Activated CD8-positive, alpha-beta memory T cell treated with anti-CD3 and anti-CD28 coated beads for 36 hours (primary cell): ENCODE measurements around the gene NUP160. TPM values are rescaled to one million over a fixed set of nuclear protein-coding genes. Genes with fewer than 3 reads are reported as not detected.
"Not testable (repeated sequence)": the region's sequence is repeated elsewhere in the genome, so short reads cannot be mapped to it uniquely, and the experiment has no call there.

ENCODE experiments used
- CTCF ChIA-PET: fragments of 350-600 bp; sonication (Branson Sonifier 250); formaldehyde crosslinking; loops from one replicate; lab custom pipeline; 2021; ENCODE audit warnings: antibody characterized with exemption; lab: Charles Lee
- POLR2A ChIA-PET: fragments of 350-600 bp; sonication (Branson Sonifier 250); formaldehyde crosslinking; loops from one replicate; lab custom pipeline; 2021; ENCODE audit warnings: antibody characterized with exemption; lab: Charles Lee
- total RNA-seq, 2 experiments: library from RNA; stranded (reverse); gene quantifications; one replicate each; pipeline ENCODE4 v1.2.3, GENCODE V29; 2021

NUP160 gene
- 10 to 100 TPM; 73.4 to 77.7 TPM for total RNA-seq

DNA sequence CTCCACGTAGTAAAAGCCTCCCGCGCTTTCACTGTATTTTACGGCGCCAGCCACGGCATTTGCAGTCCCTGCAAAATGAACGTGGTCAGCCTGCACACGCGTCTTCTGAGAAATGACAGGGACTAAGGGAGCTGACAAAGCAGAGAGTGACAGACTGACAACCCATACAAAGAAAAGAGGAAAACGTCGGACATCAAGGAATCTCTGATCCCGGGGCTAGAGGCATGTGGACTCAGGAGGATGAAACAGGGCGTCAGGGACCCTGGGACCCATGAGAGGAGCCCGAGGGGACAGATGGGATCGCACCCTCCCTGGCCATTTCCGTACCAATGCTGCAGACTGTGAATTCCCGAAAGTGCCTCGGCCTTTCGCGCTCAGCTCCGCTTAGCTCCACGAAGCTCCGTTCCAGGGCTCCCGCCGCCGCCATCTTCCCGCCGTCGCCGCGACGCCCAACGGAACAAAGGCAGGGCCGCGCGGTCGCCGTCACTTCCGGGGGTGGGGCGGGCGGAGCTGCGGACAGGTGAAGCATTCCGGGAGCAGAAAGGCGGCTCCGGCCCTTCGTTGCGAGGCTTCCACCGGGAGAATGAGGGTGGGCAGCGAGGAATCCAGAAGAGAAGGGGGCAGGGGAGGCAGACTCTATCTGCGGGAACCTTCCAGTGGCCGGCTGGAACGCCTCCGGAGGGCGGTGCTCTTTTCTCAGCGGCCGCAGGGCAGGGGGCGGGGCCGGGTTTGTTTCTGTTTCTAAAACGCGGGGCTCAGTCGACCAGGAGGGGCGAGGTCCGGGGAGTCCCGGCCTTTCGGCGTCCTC lies at the start of gene NUP160:
Gene NUP160 (minus strand): TSS at position 459 of the 808 bp plus-strand sequence. CDS start 32 bp downstream, at position 427.
- ChIA-PET CTCF (no interaction called here), POLR2A (interaction anchor here (0.5 to 1.1 kb wide), 6 partner anchors 13 to 208 kb away, joined by 3 to 4 read pairs (median 3); no protein-coding TSS in a partner anchor)

DNA sequence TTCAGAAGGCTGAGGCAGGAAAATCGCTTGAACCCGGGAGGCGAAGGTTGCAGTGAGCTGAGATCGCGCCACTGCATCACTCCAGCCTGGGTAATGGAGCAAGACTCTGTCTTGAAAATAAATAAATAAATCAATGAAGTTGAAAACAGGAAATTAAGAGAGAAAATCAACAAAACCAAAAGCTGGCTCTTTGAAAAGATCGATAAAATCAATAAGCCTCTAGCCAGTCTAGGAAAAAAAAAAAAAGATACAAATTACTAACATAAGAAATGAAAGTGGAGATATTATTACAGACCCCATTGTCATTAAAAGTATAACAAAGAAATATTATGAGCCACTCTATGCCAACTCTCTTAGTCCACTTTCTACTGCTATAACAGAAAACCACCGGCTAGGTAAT lies 48.0 kb upstream of the NUP160 start:
- ChIA-PET POLR2A (no interaction called here), CTCF (interaction anchor here (1.0 kb wide), 1 partner anchor 220 kb away, joined by 3 read pairs; no protein-coding TSS in a partner anchor)

GRCh38 chr11:47895035-47895434 lies 46.9 kb upstream of the NUP160 start:
- CTCF ChIA-PET, result interaction anchor here (1.0 kb wide), 1 partner anchor 221 kb away, joined by 3 read pairs; no protein-coding TSS in a partner anchor
- POLR2A ChIA-PET, result no interaction called here

- POLR2A ChIA-PET, result not testable (repeated sequence)
Observed at GRCh38 chr11:47892546-47893276, 44.6 kb upstream of the NUP160 start.

DNA sequence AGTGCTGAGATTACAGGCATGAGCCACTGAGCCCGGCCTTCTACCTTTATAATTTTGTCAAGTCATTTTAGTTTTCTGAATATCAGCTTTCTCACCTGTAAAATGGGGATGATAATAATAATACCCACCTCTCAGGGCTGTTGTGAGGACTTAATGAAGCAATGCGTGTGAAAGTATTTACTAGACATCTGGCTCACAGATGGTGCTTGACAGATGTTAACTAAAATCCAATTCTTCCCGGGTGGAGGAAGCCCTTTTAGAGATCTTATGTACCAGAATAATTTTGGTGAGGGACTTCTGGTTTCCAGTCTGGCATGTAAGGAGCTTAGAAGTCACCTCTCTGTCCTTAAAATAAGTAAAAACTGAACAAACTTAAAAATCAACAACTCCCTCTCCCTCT lies 43.7 kb upstream of the NUP160 start:
- ChIA-PET POLR2A (no interaction called here), CTCF (no interaction called here)

More at GRCh38 chr11:47892546-47893276, 44.6 kb upstream of the NUP160 start:
- CTCF ChIA-PET, result not testable (repeated sequence)

- CTCF ChIA-PET, result interaction anchor here (0.6 to 0.9 kb wide), 3 partner anchors 45 to 225 kb away, joined by 3 to 4 read pairs (median 3); no protein-coding TSS in a partner anchor
- POLR2A ChIA-PET, result no interaction called here
Observed at GRCh38 chr11:47889714-47890441, 41.7 kb upstream of the NUP160 start.

DNA sequence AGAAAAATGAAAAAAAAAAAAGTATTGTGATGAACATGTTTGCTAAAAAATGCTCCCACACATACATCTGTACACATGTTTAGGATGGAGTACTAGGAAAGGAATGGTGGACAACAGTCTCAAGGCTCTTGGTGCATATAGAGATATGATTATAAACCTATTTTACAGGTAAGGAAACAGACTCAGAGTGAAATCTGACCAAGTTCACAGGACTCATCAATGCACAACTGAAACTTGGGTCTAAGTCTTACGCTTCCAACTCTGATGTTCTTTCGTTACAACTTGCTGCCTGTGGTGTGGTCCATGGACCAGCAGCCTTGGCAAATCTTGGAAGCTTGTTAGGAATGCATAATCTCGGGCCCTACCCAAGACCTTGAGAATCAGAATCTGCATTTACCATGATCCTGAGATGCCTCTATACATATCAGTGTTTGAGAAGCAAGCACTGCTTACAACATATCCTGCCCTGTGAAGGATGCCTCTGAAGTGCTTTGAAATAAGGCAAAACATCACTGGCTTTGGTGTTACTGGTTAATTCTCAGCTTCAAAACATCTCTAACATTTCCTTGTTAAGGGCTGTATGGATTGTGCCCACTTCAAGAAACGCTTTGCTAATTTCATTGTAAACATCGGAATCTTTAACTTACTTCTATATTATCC lies 39.9 kb upstream of the NUP160 start:
- POLR2A ChIA-PET, result no interaction called here
- CTCF ChIA-PET, result interaction anchor here (0.7 kb wide), 1 partner anchor 27 kb away, joined by 3 read pairs; no protein-coding TSS in a partner anchor

GRCh38 chr11:47886096-47886495 lies 37.9 kb upstream of the NUP160 start:
- ChIA-PET POLR2A (no interaction called here), CTCF (interaction anchor here (1.3 kb wide), 1 partner anchor 223 kb away, joined by 4 read pairs; no protein-coding TSS in a partner anchor)

DNA sequence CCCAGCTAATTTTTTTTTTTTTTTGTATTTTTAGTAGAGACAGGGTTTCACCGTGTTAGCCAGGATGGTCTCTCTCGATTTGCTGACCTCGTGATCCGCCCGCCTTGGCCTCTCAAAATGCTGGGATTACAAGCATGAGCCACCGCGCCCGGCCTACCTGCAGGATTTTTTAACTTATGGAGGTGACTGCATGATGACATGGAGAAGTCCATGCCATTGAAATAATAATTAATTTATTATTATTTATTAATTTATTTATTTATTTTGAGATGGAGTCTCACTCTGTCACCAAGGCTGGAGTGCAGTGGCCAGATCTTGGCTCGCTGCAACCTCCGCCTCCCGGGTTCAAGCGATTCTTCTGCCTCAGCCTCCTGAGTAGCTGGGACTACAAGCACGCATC lies 34.3 kb upstream of the NUP160 start:
- CTCF ChIA-PET, result not testable (repeated sequence)

GRCh38 chr11:47881145-47881544 lies 33.0 kb upstream of the NUP160 start:
- ChIA-PET POLR2A (no interaction called here), CTCF (interaction anchor here (0.7 kb wide), 1 partner anchor 25 kb away, joined by 3 read pairs; no protein-coding TSS in a partner anchor)

More for the DNA sequence above, 34.3 kb upstream of the NUP160 start:
- POLR2A ChIA-PET, result not testable (repeated sequence)

- POLR2A ChIA-PET, result no interaction called here
Observed at GRCh38 chr11:47879259-47880158, 31.4 kb upstream of the NUP160 start.

GRCh38 chr11:47875858-47876257 lies 27.7 kb upstream of the NUP160 start:
- POLR2A ChIA-PET, CTCF ChIA-PET: not testable (repeated sequence)

More at GRCh38 chr11:47879259-47880158, 31.4 kb upstream of the NUP160 start:
- CTCF ChIA-PET, result no interaction called here

DNA sequence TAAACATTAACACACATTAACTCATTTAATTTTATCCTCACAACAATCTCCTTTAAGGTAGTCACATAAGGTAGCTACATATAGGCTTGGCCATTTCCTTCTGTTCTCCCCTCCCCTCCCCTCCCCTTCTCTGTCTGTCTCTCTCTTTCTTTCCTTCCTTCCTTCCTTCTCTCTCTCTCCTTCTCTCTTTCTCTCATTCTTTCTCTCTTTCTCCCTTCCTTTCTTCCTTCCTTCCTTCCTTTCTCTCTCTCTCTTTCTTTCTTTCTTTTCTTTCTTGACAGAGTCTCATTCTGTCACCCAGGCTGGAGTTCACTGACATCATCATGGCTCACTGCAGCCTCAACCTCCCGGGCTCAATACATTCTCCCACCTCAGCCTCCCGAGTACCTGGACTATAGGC lies 22.3 kb upstream of the NUP160 start:
- ChIA-PET CTCF (no interaction called here), POLR2A (no interaction called here)

- ChIA-PET POLR2A (no interaction called here), CTCF (no interaction called here)
Observed at GRCh38 chr11:47869544-47870393, 21.6 kb upstream of the NUP160 start.

GRCh38 chr11:47867823-47868222 lies 19.7 kb upstream of the NUP160 start:
- POLR2A ChIA-PET, result no interaction called here
- CTCF ChIA-PET, result interaction anchor here (0.7 to 1.3 kb wide), 3 partner anchors 9 to 327 kb away, joined by 3 to 5 read pairs (median 3); no protein-coding TSS in a partner anchor

- POLR2A ChIA-PET, result interaction anchor here (0.5 kb wide), 1 partner anchor 159 kb away, joined by 3 read pairs; no protein-coding TSS in a partner anchor
- CTCF ChIA-PET, result not testable (repeated sequence)
Observed at GRCh38 chr11:47866892-47867291, 18.7 kb upstream of the NUP160 start.

DNA sequence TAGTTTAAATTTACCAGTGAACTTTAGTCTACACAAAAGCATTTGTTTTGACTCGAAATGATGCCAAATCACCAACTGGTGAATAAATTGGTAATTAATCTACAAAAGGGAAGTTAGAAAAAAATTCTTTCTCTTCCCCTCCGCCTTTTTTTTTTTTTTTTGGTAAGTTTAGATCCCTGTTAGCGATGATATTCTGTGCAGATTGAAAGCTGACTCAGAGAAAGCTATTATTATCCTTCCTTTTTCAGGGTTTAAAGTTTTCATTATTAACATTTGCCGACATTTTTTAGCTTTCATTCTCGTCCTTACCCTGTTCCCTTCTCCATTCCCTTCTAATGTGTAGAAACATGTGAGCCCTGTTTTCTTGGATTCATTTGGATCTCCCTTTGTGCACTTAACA lies 16.8 kb upstream of the NUP160 start:
- CTCF ChIA-PET, result interaction anchor here (0.6 kb wide), 1 partner anchor 1295 kb away, joined by 3 read pairs; no protein-coding TSS in a partner anchor
- POLR2A ChIA-PET, result no interaction called here
